ENCODE measurements around the gene WDR27. TPM values are rescaled to one million over a fixed set of nuclear protein-coding genes. Genes with fewer than 3 reads are reported as not detected.
A peak's percentile ranks its signal among the peaks of the same experiment; 100 is the strongest.

WDR27 gene
- total RNA-seq, 2 experiments from 2014 or later: 22.9 to 25.3 TPM

DNA sequence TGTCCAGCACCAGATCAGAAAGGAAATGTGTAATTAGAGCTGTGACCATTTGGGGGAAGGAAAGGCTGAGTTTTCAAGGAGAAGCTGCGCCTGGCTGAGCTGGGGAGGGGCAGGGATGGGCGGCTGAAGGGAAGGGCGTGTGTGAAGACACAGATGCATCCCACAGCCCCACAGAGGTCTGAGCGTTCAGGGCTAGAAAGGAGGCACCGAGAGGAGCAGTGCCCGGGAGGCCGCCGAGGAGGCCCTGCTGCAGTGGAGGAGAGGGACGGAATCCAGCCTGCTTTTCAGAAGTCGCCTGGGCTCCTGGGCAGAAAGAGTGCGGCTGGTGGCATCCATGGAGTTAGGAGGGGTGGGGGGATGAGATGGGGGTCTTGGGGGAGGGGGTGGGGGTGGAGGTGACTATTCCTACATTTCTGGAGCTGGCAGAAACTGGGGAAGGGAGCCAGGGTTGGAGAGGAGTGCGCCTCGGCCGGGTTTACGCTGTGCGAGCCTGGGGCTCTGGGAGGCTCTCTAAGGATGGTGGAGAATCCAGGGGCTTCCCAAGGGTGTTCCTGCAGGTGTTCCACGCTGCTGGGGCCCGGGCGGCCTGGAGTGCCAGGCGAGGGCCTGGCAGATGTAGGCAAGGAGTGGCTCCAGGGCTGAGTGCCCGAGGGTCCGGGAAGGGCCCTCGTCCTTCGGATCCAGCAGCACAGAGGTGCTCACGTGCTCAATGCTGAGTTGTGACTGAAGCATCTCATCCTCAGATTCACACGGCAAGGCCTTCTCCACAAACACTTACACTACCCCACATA, 41.8 kb downstream of the WDR27 start:
- POLR2A ChIA-PET: no interaction called here
- Mint-ChIP-seq H3K36me3 (ENCODE audit: low read depth) (peaks cover 1% of the 10 kb centered on the region), H3K27ac (no peak overlapping the region), H3K9me3 (ENCODE audit: insufficient read depth) (no peaks in the 10 kb centered on the region), H3K4me1 (ENCODE audit: low read depth) (peaks cover 5% of the 10 kb centered on the region), H3K4me3 (no peak overlapping the region), H3K27me3 (ENCODE audit: low read depth) (no peaks in the 10 kb centered on the region)
- DNase-seq: peak; percentile 15
- no peak for ATAC-seq
- CTCF ChIA-PET: no interaction called here

DNA sequence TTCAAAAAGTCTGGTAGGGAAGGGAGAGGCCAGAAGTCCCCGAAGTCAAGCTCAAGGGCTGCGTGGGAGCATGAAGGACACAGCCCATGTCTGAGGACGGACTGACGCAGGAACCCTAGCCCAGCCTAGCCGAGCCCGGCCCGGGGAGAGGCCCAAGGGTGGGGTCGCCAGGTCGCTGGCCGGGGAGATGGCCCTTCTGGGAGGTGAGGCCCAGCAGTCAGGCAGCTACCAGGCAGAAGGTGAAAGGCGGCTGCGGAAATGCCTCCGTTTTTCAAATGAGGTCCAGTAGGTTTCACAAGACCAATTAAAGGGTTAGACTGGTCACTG, 44.6 kb downstream of the WDR27 start:
- no peak overlapping the region for H3K27ac Mint-ChIP-seq
- H3K27me3 Mint-ChIP-seq (ENCODE audit: low read depth): no peaks in the 10 kb centered on the region
- no peak overlapping the region for H3K4me3 Mint-ChIP-seq
- POLR2A ChIA-PET: no interaction called here
- peaks cover 10% of the 10 kb centered on the region for H3K4me1 Mint-ChIP-seq (ENCODE audit: low read depth)
- no peaks in the 10 kb centered on the region for H3K9me3 Mint-ChIP-seq (ENCODE audit: insufficient read depth)
- H3K36me3 Mint-ChIP-seq (ENCODE audit: low read depth): peaks cover 1% of the 10 kb centered on the region
- ATAC-seq (no peak), DNase-seq (no peak)
- CTCF ChIA-PET: no interaction called here

DNA sequence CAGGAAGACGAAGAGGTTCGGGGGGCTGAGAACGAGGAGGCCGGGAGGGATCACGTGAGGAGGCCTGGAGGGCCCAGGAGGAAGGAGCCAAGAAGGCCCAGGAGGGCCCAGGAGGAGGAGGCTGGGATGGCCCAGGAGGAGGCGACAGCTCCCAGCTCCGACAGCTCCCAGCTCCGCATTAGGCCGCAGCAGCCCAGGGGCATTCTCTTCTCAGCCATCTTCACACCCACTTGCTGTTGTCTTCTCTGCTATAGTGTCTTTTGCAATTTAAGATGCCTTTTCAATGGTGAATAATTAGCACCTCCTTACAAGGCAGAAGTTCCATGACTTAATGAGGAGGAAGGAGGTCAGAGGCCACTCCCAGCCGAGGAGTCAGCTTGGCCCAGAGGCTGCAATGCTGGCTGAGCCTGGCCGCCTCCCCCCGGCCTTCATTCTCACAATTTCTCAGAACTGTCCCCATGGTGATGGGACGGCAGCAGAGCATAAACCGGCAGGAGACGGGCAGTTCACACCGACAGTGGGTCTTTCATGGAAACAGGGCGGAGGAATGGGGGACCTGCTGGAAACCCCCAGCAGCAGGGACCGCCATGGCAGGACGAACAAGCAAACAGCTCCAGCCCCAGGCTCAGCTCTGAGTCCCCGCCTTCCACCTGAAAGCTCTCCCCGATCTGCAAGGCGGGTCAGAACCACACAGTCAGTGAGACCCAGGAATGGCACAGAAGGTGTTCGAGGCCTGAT, 45.1 kb downstream of the WDR27 start:
- ChIA-PET CTCF (no interaction called here), POLR2A (no interaction called here)
- Mint-ChIP-seq H3K27me3 (ENCODE audit: low read depth) (no peaks in the 10 kb centered on the region), H3K4me1 (ENCODE audit: low read depth) (peaks cover 10% of the 10 kb centered on the region), H3K4me3 (no peak overlapping the region), H3K36me3 (ENCODE audit: low read depth) (peaks cover 1% of the 10 kb centered on the region), H3K9me3 (ENCODE audit: insufficient read depth) (no peaks in the 10 kb centered on the region), H3K27ac (no peak overlapping the region)
- DNase-seq (no peak), ATAC-seq (no peak)

- H3K27me3 Mint-ChIP-seq (ENCODE audit: low read depth): no peaks in the 10 kb centered on the region
- peak; percentile 75 for DNase-seq
- peak overlapping the region; percentile 76 for H3K27ac Mint-ChIP-seq
- ChIA-PET POLR2A (interaction anchor here (0.9 to 1.1 kb wide), 2 partner anchors 46 to 47 kb away, joined by 3 read pairs; partner anchors contain the start of gene WDR27), CTCF (interaction anchor here (1.0 to 1.2 kb wide), 2 partner anchors 48 to 150 kb away, joined by 3 to 4 read pairs; no protein-coding TSS in a partner anchor)
- no peaks in the 10 kb centered on the region for H3K36me3 Mint-ChIP-seq (ENCODE audit: low read depth)
- peak overlapping the region; percentile 77 for H3K4me3 Mint-ChIP-seq
- peak; percentile 92 for ATAC-seq
- no peaks in the 10 kb centered on the region for H3K9me3 Mint-ChIP-seq (ENCODE audit: insufficient read depth)
- peaks cover 10% of the 10 kb centered on the region for H3K4me1 Mint-ChIP-seq (ENCODE audit: low read depth)
These were observed 47.0 kb downstream of the WDR27 start for GRCh38 chr6:169654598-169655391.

- no peak overlapping the region for H3K27ac Mint-ChIP-seq
- DNase-seq: no peak
- peaks cover 10% of the 10 kb centered on the region for H3K4me1 Mint-ChIP-seq (ENCODE audit: low read depth)
- H3K4me3 Mint-ChIP-seq: no peak overlapping the region
- ChIA-PET POLR2A (interaction anchor here (0.6 kb wide), 1 partner anchor 759 kb away, joined by 3 read pairs; no protein-coding TSS in a partner anchor), CTCF (interaction anchor here (1.2 kb wide), 2 partner anchors 49 to 142 kb away, joined by 3 to 4 read pairs; no protein-coding TSS in a partner anchor)
- H3K9me3 Mint-ChIP-seq (ENCODE audit: insufficient read depth): no peaks in the 10 kb centered on the region
- no peaks in the 10 kb centered on the region for H3K36me3 Mint-ChIP-seq (ENCODE audit: low read depth)
- H3K27me3 Mint-ChIP-seq (ENCODE audit: low read depth): no peaks in the 10 kb centered on the region
- ATAC-seq: no peak
These were observed 48.1 kb downstream of the WDR27 start for GRCh38 chr6:169653691-169654090.

GRCh38 chr6:169652896-169653295, 48.9 kb downstream of the WDR27 start:
- ChIA-PET POLR2A (no interaction called here), CTCF (interaction anchor here (1.2 kb wide), 1 partner anchor 141 kb away, joined by 3 read pairs; no protein-coding TSS in a partner anchor)
- H3K4me1 Mint-ChIP-seq (ENCODE audit: low read depth): peaks cover 10% of the 10 kb centered on the region
- no peaks in the 10 kb centered on the region for H3K9me3 Mint-ChIP-seq (ENCODE audit: insufficient read depth)
- H3K27me3 Mint-ChIP-seq (ENCODE audit: low read depth): no peaks in the 10 kb centered on the region
- DNase-seq (no peak), ATAC-seq (no peak)
- H3K36me3 Mint-ChIP-seq (ENCODE audit: low read depth): no peaks in the 10 kb centered on the region
- no peak overlapping the region for H3K4me3 Mint-ChIP-seq
- H3K27ac Mint-ChIP-seq: no peak overlapping the region

DNA sequence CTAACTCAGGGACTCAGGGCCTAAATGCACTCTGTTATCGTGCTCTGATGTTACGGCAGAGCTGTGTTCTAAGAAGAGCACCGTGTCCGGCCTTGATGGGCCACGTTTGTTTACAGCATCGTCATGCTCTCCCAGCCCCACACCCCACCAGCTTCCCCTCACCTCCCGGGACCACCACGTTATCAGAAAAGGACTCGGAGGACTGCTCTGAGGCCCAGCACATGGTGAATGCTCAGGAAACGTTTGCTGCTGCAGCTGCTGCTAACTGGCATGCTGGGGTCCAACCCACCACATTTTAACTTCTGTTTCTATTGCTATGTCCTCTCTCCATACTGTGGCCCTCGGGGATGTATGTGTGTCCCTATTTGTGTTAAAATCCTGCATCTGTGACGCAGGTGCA, 50.3 kb downstream of the WDR27 start:
- Mint-ChIP-seq H3K4me1 (ENCODE audit: low read depth) (peaks cover 10% of the 10 kb centered on the region), H3K27me3 (ENCODE audit: low read depth) (no peaks in the 10 kb centered on the region), H3K9me3 (ENCODE audit: insufficient read depth) (no peaks in the 10 kb centered on the region), H3K27ac (no peak overlapping the region), H3K36me3 (ENCODE audit: low read depth) (no peaks in the 10 kb centered on the region), H3K4me3 (no peak overlapping the region)
- CTCF ChIA-PET: no interaction called here
- POLR2A ChIA-PET: no interaction called here
- no peak for ATAC-seq
- DNase-seq: no peak

GRCh38 chr6:169650959-169651292, 50.9 kb downstream of the WDR27 start:
- H3K4me3 Mint-ChIP-seq: no peak overlapping the region
- CTCF ChIA-PET: no interaction called here

DNA sequence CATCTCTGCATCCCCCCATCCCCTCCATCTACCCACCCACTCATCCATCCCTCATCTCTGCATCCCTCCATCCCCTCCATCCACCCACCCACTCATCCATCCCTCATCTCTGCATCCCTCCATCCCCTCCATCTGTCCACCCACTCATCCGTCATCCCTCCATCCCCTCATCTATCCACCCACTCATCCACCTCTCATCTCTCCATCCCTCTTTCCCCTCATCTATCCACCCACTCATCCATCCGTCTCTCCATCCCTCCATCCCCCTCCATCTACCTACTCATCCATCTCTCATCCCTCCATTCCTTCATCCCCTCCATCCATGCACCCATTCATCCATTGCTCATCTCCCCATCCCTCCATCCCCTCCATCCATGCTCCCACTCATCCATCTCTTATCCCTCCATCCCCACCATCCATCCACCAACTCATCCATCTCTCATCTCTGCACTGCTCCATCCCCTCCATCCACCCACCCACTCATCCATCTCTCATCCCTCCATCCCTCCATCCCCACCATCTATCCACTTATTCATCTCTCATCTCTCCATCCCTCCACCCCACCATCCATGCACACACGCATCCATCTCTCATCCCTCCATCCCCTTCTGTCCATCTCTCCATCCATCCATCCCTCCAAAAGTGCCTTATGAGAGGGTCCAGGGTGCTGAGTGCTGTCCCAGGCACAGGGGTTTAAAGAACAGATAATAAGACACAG, 51.4 kb downstream of the WDR27 start:
- CTCF ChIA-PET: no interaction called here
- H3K4me1 Mint-ChIP-seq (ENCODE audit: low read depth): peaks cover 9% of the 10 kb centered on the region

More at GRCh38 chr6:169650959-169651292, 50.9 kb downstream of the WDR27 start:
- H3K27me3 Mint-ChIP-seq (ENCODE audit: low read depth): no peaks in the 10 kb centered on the region
- POLR2A ChIA-PET: no interaction called here
- H3K27ac Mint-ChIP-seq: no peak overlapping the region
- no peaks in the 10 kb centered on the region for H3K9me3 Mint-ChIP-seq (ENCODE audit: insufficient read depth)
- ATAC-seq (no peak), DNase-seq (no peak)
- no peaks in the 10 kb centered on the region for H3K36me3 Mint-ChIP-seq (ENCODE audit: low read depth)
- H3K4me1 Mint-ChIP-seq (ENCODE audit: low read depth): peaks cover 10% of the 10 kb centered on the region

DNA sequence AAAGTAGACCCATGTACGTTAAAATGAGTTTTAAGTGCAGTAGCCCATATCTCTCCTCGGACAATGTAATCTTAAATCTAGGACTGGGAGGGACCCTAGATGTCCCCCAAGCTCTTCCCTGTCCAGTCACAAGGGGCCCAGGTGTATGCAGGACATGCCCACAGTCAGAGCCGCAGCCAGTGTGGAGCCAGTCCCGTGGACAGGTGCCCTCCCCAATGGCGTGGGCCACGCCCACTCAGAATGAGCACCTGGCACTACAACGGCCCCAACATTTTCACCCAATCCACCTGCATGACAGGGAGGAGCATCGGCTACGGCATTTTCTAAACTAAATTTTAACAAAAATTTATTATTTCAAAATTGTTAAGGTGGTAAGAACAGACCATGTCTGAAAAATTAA, 53.2 kb downstream of the WDR27 start:
- no peaks in the 10 kb centered on the region for H3K9me3 Mint-ChIP-seq (ENCODE audit: insufficient read depth)
- CTCF ChIA-PET: no interaction called here

More for the DNA sequence above, 51.4 kb downstream of the WDR27 start:
- no peaks in the 10 kb centered on the region for H3K9me3 Mint-ChIP-seq (ENCODE audit: insufficient read depth)
- H3K4me3 Mint-ChIP-seq: no peak overlapping the region
- no peaks in the 10 kb centered on the region for H3K27me3 Mint-ChIP-seq (ENCODE audit: low read depth)
- ATAC-seq (no peak), DNase-seq (no peak)
- no peak overlapping the region for H3K27ac Mint-ChIP-seq
- H3K36me3 Mint-ChIP-seq (ENCODE audit: low read depth): no peaks in the 10 kb centered on the region
- POLR2A ChIA-PET: no interaction called here

DNA sequence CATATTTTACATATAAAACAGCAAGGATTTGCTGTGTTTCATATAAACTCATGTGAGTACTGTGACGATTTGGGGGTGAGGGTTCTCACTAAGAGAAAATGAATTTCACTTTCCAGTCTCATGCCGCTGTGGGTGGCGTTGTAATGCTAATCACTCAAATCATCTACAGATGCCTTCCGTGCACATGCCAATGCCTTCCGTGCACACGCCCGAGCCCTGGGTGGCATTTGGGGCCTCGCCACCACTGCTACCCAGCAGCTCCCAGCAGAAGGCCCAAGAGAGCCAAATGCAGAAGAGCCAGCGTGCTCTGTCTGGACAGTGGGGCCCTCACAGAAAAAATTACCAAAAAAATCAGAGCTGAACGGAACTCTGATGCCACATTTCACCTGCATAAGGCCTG, 53.7 kb downstream of the WDR27 start:
- no peaks in the 10 kb centered on the region for H3K4me1 Mint-ChIP-seq (ENCODE audit: low read depth)
- CTCF ChIA-PET: no interaction called here
- H3K4me3 Mint-ChIP-seq: no peak overlapping the region
- POLR2A ChIA-PET: no interaction called here
- H3K36me3 Mint-ChIP-seq (ENCODE audit: low read depth): no peaks in the 10 kb centered on the region
- no peaks in the 10 kb centered on the region for H3K27me3 Mint-ChIP-seq (ENCODE audit: low read depth)
- H3K27ac Mint-ChIP-seq: no peak overlapping the region
- no peak for DNase-seq
- H3K9me3 Mint-ChIP-seq (ENCODE audit: insufficient read depth): no peaks in the 10 kb centered on the region
- ATAC-seq: no peak

More for the DNA sequence above, 53.2 kb downstream of the WDR27 start:
- H3K27me3 Mint-ChIP-seq (ENCODE audit: low read depth): no peaks in the 10 kb centered on the region
- no peak overlapping the region for H3K27ac Mint-ChIP-seq
- no peaks in the 10 kb centered on the region for H3K4me1 Mint-ChIP-seq (ENCODE audit: low read depth)
- DNase-seq (no peak), ATAC-seq (no peak)
- POLR2A ChIA-PET: no interaction called here
- no peaks in the 10 kb centered on the region for H3K36me3 Mint-ChIP-seq (ENCODE audit: low read depth)
- no peak overlapping the region for H3K4me3 Mint-ChIP-seq
